DOHH2 (cell line): Measurements from ENCODE around the gene PLCG2.

Source experiments
- H3F3A ChIP-seq: fragments of 200-600 bp; sonication (generic), shearing (Covaris generic); 2 replicates; pipeline ENCODE4 v1.6.0; 2016; ENCODE audit warnings: antibody characterized with exemption, mild to moderate bottlenecking; ENCODE audit not compliant: control insufficient read depth, insufficient read depth
- H3K27ac ChIP-seq: fragments of 200-600 bp; sonication (generic); 2 replicates; pipeline ENCODE4 v1.5.1; 2014; ENCODE audit warnings: low read depth, mild to moderate bottlenecking, low read length, moderate library complexity
- H3K27me3 ChIP-seq: fragments of 200-600 bp; sonication (generic); 2 replicates; pipeline ENCODE4 v1.6.1; 2014; ENCODE audit warnings: mild to moderate bottlenecking, low read length, mixed read lengths; ENCODE audit not compliant: control insufficient read depth
- H3K36me3 ChIP-seq: fragments of 200-600 bp; sonication (generic); 2 replicates; pipeline ENCODE4 v1.6.1; 2014; ENCODE audit warnings: mild to moderate bottlenecking, low read length, moderate library complexity, mixed read lengths; ENCODE audit not compliant: control insufficient read depth
- H3K4me1 ChIP-seq: fragments of 200-600 bp; sonication (generic); 2 replicates; pipeline ENCODE4 v1.6.1; 2014; ENCODE audit warnings: mild to moderate bottlenecking, low read length, mixed read lengths; ENCODE audit not compliant: control insufficient read depth
- H3K4me2 ChIP-seq: fragments of 200-600 bp; sonication (generic); 2 replicates; pipeline ENCODE4 v1.6.0; 2014; ENCODE audit warnings: mild to moderate bottlenecking, low read length, moderate library complexity
- H3K4me3 ChIP-seq: fragments of 200-600 bp; sonication (generic); 2 replicates; pipeline ENCODE4 v1.5.1; 2014; ENCODE audit warnings: mild to moderate bottlenecking, low read length, mixed read lengths
- H3K79me2 ChIP-seq: fragments of 200-600 bp; sonication (generic); 2 replicates; pipeline ENCODE4 v1.6.1; 2014; ENCODE audit warnings: mild to moderate bottlenecking, low read length, mixed read lengths; ENCODE audit not compliant: control insufficient read depth
- H3K9me2 ChIP-seq: fragments of 200-600 bp; sonication (generic); replicated peaks from 2 replicates; pipeline ENCODE4 v1.6.1; 2014; ENCODE audit warnings: mild to moderate bottlenecking, low read length, mixed read lengths; ENCODE audit not compliant: control insufficient read depth
- H3K9me3 ChIP-seq: fragments of 200-600 bp; sonication (generic); 2 replicates; pipeline ENCODE4 v1.6.1; 2014; ENCODE audit warnings: antibody characterized with exemption, low read length, mixed read lengths; ENCODE audit not compliant: control insufficient read depth, insufficient read depth
- H4K20me1 ChIP-seq: fragments of 200-600 bp; sonication (generic); 2 replicates; pipeline ENCODE4 v1.6.0; 2014; ENCODE audit warnings: low read depth, mild to moderate bottlenecking, antibody characterized with exemption, low read length, moderate library complexity; ENCODE audit not compliant: control insufficient read depth, insufficient read depth
- EZH2phosphoT487 ChIP-seq: fragments of 200-600 bp; sonication (generic); IDR thresholded peaks from 2 replicates; pipeline ENCODE4 v1.6.1; 2017; ENCODE audit warnings: borderline replicate concordance, mild to moderate bottlenecking, antibody characterized with exemption, low read length, moderate library complexity, mixed read lengths
- TF ChIP-seq, protein P1 (sequence below): fragments of 200-600 bp; sonication (generic); IDR thresholded peaks from one replicate; pipeline ENCODE4 v1.5.1; 2014; ENCODE audit warnings: antibody characterized with exemption, mild to moderate bottlenecking, low read depth, low read length; ENCODE audit not compliant: poor library complexity, severe bottlenecking

Gene PLCG2

DNA sequence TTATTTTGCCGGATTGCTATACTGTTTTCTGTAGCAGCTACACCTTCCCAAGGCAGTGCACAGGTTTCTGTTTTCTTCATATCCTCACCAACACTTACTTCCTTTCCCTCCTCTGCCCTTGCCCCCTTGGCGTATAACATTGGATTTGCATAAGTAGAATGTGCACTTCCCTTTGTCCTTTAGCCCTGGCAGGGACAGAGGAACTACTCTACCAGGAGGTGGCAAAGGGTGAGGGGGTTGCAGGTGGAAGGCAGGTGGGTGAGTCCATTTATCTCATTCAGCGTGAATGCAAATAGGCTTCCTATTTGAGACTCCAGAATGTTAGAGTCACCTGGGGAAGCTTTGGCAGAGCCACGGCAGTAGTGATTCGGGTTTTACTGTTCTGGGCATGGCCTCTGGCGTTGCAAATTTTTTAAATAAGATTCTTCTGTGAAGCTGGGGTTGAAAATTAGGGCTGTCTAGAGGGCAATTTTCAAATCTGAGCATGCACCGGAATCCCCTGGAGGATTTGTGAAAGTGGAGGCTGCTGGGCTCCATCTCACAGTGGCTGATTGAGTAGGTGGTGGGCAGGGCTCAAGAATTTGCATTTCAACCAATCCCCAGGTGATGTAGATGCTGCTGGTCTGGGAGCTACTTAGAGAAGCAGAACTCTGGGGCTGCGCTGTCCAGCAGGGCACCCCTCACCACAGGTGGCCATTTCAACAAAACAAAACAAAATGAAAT is 84.7 kb downstream of the PLCG2 start:
- Histone ChIP-seq H4K20me1 (no peaks in the 10 kb centered on the region), H3K79me2 (peaks cover 61% of the 10 kb centered on the region), H3K4me1 (peaks cover 89% of the 10 kb centered on the region), H3K9me2 (no peaks in the 10 kb centered on the region), H3K4me3 (peak overlapping the region; percentile 63), H3F3A (peaks cover 28% of the 10 kb centered on the region), H3K27ac (peak overlapping the region; percentile 90), H3K4me2 (peak overlapping the region; percentile 76), H3K9me3 (no peaks in the 10 kb centered on the region), H3K27me3 (no peaks in the 10 kb centered on the region), H3K36me3 (peaks cover 80% of the 10 kb centered on the region)
- no peak for TF ChIP-seq EZH2phosphoT487
- TF ChIP-seq, protein P1, sequence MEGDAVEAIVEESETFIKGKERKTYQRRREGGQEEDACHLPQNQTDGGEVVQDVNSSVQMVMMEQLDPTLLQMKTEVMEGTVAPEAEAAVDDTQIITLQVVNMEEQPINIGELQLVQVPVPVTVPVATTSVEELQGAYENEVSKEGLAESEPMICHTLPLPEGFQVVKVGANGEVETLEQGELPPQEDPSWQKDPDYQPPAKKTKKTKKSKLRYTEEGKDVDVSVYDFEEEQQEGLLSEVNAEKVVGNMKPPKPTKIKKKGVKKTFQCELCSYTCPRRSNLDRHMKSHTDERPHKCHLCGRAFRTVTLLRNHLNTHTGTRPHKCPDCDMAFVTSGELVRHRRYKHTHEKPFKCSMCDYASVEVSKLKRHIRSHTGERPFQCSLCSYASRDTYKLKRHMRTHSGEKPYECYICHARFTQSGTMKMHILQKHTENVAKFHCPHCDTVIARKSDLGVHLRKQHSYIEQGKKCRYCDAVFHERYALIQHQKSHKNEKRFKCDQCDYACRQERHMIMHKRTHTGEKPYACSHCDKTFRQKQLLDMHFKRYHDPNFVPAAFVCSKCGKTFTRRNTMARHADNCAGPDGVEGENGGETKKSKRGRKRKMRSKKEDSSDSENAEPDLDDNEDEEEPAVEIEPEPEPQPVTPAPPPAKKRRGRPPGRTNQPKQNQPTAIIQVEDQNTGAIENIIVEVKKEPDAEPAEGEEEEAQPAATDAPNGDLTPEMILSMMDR, result no peak

DNA sequence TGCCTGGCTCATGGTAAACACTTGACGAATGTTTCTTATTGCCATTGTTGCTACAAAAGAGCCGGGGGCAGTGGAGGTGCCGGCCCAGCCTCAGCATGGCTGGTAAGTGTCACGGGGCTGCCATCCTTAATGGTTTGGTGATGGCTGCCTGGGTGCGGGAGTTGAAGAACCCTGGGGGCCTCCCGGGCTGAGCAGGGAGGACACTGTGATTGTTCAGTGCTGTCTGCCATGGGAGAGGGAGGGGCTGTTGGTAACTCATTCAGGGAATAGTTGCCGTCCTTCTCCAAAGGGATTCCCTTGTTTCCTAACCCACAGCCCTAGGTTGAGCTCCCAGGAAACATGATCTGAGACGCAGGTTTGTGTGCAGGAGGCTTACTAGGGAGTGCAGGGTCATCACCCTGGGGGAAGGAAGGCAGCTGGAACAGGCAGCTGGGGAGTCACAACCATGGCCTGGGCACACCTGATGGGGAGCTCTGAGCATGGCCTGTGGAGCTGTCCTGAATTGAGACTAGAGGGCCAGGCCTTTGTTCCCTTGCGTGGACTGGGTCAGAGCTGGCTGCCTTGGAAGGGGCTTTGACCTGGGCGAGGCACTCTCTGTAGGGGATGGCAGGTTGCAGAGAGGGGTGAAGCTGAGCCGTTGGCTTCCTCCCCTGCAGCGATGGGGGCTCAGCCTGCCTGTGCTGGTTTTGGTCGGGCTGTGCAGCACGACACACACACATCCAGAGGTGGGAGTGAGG is 85.7 kb downstream of the PLCG2 start:
- peaks cover 65% of the 10 kb centered on the region for H3K79me2 ChIP-seq
- no peaks in the 10 kb centered on the region for H3K9me3 ChIP-seq
- H3F3A ChIP-seq, result peaks cover 28% of the 10 kb centered on the region
- H4K20me1 ChIP-seq, result no peaks in the 10 kb centered on the region
- peak overlapping the region; percentile 90 for H3K27ac ChIP-seq
- peak overlapping the region; percentile 76 for H3K4me2 ChIP-seq
- peaks cover 92% of the 10 kb centered on the region for H3K4me1 ChIP-seq
- TF ChIP-seq EZH2phosphoT487, result no peak
- TF ChIP-seq, protein P1, result no peak
- no peaks in the 10 kb centered on the region for H3K27me3 ChIP-seq
- no peaks in the 10 kb centered on the region for H3K9me2 ChIP-seq
- H3K36me3 ChIP-seq, result peaks cover 81% of the 10 kb centered on the region
- peak overlapping the region; percentile 63 for H3K4me3 ChIP-seq

DNA sequence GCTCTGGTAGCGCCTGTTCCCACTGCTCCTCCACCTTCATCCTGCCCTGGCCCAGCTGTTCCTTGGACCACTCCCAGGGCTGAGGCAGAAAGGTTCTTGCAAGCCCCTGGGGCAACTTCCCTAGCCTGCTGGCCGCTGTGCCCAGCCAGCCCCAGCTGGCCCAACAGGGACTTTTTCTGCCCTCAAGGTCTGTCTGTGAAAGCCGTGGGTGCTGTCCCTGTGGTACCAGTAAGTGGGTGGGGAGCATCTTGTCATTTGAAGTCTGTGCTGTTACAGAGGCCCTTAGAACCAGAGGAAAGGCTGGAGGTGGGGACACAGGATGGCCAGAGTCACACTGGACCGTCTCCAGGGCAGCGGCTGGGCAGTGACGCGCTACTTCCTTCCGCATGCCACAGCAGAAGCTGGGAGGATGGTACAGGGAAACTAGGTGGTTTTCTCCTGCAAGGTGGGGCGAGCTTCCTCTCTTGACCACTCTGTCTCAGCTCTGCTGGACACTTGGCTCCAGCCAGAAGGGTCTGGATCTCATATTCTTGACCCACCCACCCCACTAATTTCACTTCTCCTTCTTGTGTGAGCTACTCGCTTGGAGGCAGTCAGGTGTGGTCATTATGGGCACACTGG is 87.8 kb downstream of the PLCG2 start:
- H3K4me2 ChIP-seq, result peak overlapping the region; percentile 24
- H3F3A ChIP-seq, result peaks cover 26% of the 10 kb centered on the region
- peaks cover 83% of the 10 kb centered on the region for H3K36me3 ChIP-seq
- TF ChIP-seq, protein P1, result no peak
- TF ChIP-seq EZH2phosphoT487, result no peak
- H3K79me2 ChIP-seq, result peaks cover 64% of the 10 kb centered on the region
- H3K4me1 ChIP-seq, result peaks cover 94% of the 10 kb centered on the region
- H4K20me1 ChIP-seq, result no peaks in the 10 kb centered on the region
- no peaks in the 10 kb centered on the region for H3K9me3 ChIP-seq
- peak overlapping the region; percentile 26 for H3K27ac ChIP-seq
- H3K4me3 ChIP-seq, result peak overlapping the region; percentile 9; the same call in 1 of the 2 replicates
- H3K27me3 ChIP-seq, result no peaks in the 10 kb centered on the region
- no peaks in the 10 kb centered on the region for H3K9me2 ChIP-seq
